Stimulated activated CD4-positive, alpha-beta T cell treated with anti-CD3 and anti-CD28 coated beads, TNF-alpha, amount 100 ng/mL, for 48 hours (primary cell): ENCODE results near the gene HOXD13.

Experiments
- DNase-seq, 3 donors: peaks; one replicate each; pipeline ENCODE4 v3.0.0-alpha.2; 2020; ENCODE audit warnings: low read depth in 3 of 3

The HOXD13 gene

DNA sequence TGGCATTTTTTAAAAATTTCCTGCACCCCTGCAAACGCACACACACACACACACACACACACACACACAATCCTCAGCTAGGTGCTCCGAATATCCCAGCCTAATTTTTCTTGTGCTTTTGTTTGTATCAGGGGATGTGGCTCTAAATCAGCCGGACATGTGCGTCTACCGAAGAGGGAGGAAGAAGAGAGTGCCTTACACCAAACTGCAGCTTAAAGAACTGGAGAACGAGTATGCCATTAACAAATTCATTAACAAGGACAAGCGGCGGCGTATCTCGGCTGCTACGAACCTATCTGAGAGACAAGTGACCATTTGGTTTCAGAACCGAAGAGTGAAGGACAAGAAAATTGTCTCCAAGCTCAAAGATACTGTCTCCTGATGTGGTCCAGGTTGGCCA, 1.8 kb downstream of the HOXD13 start:
- no peak for DNase-seq

DNA sequence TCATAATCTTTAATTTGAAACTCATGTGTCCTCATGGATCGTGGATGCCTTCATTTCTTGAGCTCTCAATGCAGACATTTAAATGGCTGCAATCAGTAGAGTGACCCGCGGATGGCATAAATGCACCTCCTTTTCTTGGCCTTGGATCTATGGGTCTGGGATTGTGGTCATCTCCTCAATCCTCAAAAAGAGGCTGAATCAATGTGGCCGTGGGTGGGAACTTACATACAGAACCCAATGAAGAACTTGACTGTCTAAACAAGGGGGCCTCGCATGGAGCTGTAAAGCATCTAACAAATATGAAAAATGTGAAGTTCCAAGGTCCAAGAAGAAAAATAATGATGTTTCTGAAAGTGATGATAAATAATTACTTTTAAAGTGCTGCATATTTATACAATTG, 2.9 kb downstream of the HOXD13 start:
- DNase-seq = no peak

DNA sequence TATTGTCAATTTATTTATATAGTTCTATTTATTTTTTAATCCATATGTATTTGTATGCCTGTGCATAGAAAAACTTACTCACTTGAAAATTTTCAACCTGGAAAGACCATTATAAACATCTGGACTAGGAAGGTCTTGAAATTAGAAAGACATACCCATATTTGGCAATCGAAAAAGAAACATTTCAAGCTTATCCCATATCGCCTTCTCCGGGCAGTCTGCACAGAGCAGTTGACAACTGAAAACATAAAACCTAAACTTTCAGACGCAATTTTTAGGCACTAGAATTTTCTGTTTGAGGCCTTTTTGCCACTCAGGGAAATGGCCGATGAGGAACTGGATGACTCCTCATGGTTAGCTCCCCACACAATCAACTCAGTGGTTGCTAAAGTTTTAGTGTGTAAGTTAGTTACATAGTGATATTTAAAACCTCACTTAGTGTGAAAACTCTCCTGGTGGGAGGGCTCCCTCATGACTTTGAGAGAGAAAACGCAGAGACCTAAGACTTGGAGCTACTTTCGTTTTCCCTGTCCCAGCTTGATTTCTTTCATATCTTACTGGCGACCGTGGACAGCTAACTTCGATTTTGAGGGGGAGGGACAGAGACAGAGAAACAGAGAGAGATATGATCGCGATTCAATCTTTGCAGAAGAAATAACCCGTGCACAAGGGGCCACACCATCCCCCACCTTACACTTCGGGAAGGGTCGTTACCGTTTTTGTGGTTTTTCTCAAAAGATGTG, 3.9 kb downstream of the HOXD13 start:
- no peak for DNase-seq

GRCh38 chr2:176096986-176097819, 4.7 kb downstream of the HOXD13 start:
- DNase-seq = peak in 1 of 3 donors; percentile 35

- no peak for DNase-seq
These were observed 5.4 kb downstream of the HOXD13 start for GRCh38 chr2:176097820-176098365.

- no peak for DNase-seq
These were observed 6.0 kb downstream of the HOXD13 start for GRCh38 chr2:176098366-176099158.

- no peak for DNase-seq
These were observed 6.7 kb downstream of the HOXD13 start for GRCh38 chr2:176099159-176099727.

GRCh38 chr2:176099728-176100546, 7.4 kb downstream of the HOXD13 start, which contains the start of gene HOXD12:
Gene HOXD12 (plus strand): TSS chr2:176099795. CDS start chr2:176099802, 7 bp downstream.
- DNase-seq = no peak

DNA sequence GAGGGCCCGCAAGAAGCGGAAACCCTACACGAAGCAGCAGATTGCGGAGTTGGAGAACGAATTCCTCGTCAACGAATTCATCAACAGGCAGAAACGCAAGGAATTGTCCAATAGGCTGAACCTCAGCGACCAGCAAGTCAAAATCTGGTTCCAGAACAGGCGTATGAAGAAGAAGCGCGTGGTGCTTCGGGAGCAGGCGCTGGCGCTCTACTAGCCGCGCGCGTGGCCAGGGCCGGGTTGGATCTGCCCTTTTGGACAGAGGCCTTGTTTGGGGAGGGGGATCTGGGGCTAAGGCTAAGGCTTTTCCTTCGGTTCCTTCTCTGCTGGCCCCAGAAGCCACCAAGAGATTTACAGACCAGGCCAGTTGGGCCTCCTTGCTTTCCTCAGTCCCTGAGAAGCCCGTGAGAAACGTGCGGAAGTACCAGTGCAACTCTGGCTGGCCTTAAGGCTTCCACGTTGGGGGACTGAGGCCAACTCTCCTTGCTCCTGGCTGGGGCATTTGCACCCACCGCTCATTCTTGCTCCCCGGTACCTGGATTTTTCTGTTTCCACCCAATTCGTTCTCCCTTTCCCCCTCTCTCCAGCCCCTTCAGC, 8.1 kb downstream of the HOXD13 start:
- DNase-seq = no peak

GRCh38 chr2:176101216-176101830, 8.8 kb downstream of the HOXD13 start:
- DNase-seq = no peak

DNA sequence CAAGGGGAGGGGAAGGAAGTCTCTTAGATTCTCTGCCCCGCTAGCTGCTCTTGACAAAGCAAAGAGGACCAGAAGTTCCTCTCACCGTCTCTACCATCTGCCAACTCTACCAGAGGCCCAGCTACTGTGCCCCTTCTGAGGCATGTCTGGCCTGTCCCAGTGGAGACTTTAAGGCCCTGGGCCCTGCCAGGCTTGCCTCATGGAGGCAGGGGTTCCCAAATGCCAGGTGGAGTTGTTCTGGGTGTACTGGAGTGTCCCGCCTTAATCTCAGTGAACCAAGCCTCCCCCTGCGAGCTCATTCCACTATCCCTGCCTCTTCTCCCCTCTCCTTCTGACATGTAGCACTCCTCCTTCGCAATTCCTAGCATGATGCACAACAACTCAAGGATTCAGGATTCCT, 9.3 kb downstream of the HOXD13 start:
- DNase-seq = no peak

DNA sequence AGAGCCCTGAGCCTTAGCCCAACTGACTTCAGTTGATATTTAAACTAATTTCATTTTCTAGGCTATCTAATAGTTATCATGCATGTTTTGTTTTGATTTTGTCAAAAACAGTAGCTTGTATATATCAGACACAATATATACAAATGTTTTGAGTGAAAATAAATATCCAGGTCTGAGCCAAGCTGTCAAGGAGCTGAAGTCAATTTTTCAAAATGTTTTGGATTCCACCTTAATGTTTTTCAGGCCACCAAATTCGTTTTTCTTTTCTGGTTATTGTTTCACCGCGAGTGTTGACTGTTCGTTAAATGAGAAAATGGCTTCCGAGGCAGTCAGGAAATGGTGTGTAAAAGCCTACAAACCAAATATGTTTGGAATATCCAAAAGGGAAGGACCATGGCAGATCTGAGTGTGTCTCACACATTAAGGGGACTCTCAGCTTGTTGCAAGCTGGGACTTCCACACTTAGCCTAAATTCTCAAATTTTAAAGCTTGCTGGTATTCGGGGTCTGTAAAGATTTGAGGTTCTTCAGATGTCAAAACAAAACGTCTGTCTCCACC, 9.9 kb downstream of the HOXD13 start:
- no peak for DNase-seq

DNA sequence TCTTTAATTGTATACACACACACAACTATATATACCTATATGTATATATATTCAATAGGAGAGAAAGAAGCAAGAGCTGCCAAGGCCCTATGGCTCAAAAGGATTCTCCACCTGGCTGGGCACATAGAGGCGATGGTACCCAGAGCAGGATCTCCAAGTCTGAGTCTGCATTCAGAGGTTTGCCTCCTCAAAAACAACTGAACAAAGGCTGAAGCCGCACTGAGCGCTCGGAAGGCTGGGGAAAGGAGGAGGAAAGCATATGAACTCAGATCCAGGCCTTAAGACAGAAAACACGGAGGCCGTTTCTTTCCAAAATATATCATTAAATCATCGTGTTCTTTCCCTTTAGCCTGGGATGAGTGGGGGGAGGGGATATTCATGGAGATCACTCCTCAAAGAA, 10.7 kb downstream of the HOXD13 start:
- no peak for DNase-seq

DNA sequence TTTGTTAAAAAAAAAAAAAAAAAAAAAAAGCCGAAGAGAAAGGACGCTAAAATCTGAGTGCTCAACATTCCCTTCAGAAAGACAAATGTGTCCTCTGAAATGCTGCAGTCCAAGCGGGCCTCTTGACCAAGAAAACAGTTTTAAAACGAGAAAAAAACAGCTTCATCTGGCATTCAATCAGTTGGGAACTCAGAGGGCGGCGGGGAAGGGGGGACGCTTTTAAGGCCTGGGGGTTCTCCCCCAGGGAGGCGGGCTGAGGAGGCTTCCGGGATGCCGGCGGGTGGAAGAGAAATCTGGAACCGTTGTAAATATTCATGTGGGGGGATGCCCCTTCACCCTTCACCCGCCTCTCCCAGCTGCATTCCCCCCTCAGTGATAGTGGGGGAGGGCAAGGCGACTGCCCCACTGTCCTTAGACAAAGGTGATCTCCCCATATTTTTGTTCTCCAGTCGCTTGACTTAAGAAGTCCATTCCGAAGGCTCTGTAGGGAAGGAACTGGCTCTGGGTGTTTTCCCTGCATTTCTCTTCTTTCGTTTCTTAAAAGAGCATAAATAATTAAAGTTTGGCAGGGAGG, 11.3 kb downstream of the HOXD13 start:
- no peak for DNase-seq

- DNase-seq = no peak
These were observed 12.0 kb downstream of the HOXD13 start for GRCh38 chr2:176104316-176105077.

- no peak for DNase-seq
These were observed 12.7 kb downstream of the HOXD13 start for GRCh38 chr2:176105078-176105729.

DNA sequence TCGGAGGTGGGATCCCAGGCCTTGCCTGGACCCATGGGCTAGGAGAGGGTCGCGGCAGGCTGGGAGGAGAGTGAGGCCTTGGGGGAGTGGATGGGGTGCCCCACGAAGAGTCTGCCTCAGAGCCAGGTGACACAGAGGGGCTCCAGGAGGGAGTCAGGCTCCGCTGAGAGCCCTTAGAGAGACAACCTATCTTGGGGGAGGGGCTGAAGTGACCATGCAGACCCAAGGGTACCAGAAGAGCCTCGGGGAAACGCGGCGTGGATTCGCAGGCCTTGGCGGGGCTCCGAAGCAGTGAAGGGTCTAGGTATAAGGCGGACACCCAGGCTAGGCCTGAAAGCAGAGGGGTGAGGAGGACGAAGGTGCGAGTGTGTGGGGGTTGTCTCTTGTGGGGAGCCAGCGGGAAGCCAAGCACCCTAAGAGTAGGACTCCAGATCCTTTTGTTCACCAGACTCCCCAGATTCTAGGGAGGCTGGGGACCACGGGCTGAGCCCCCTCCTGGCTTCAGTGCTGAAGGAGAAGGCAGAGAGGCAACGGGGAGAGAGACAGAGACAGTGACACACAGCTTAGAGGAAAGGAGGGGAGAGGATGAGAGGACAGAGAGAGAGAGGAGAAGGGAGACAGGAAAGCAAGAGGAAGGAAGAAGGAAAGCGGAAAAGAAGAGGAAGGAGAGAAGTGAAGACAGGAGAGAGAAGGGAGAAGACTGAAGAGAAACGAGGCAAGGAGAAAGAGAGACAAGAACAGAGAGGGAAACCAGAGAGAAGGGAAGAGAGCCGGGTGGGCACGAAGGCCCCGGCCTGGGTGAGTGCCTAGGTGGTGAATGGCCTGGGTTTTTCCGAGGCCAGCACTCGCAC, 13.4 kb downstream of the HOXD13 start:
- no peak for DNase-seq
